T-helper 2 cell treated with Interferon-gamma antibody and Interleukin-4, amounts not matched to agents 5 μg/mL and 100 μg/mL, for 36 hours (primary cell): Measurements from ENCODE around the gene RABL3.
"Not testable (repeated sequence)": the region's sequence is repeated elsewhere in the genome, so short reads cannot be mapped to it uniquely, and the experiment has no call there.

Experiments used
- DNase-seq: peaks from one replicate; pipeline ENCODE4 v3.0.0; 2021; ENCODE audit warnings: low spot score
- H3K27ac Mint-ChIP-seq: one replicate; pipeline ENCODE4 v1.8.0; 2021; ENCODE audit warnings: mild to moderate bottlenecking, mixed read lengths
- H3K27me3 Mint-ChIP-seq: one replicate; pipeline ENCODE4 v1.8.0; 2021; ENCODE audit warnings: low read depth, mixed read lengths
- H3K36me3 Mint-ChIP-seq: one replicate; pipeline ENCODE4 v1.8.0; 2021; ENCODE audit warnings: low read depth, mixed read lengths
- H3K4me1 Mint-ChIP-seq: one replicate; pipeline ENCODE4 v1.8.0; 2021; ENCODE audit warnings: low read depth, mixed read lengths
- H3K4me3 Mint-ChIP-seq: one replicate; pipeline ENCODE4 v1.8.0; 2022; ENCODE audit warnings: mild to moderate bottlenecking, moderate library complexity, mixed read lengths
- H3K9me3 Mint-ChIP-seq: one replicate; pipeline ENCODE4 v1.8.0; 2021; ENCODE audit warnings: mixed read lengths

The RABL3 gene

GRCh38 chr3:120730576-120731542 lies 11.5 kb downstream of the RABL3 start:
- H3K4me3 Mint-ChIP-seq, result no peak overlapping the region
- no peaks in the 10 kb centered on the region for H3K27me3 Mint-ChIP-seq
- H3K27ac Mint-ChIP-seq, result no peak overlapping the region
- peaks cover 8% of the 10 kb centered on the region for H3K9me3 Mint-ChIP-seq
- no peak for DNase-seq
- H3K4me1 Mint-ChIP-seq, result no peaks in the 10 kb centered on the region
- peaks cover 20% of the 10 kb centered on the region for H3K36me3 Mint-ChIP-seq

GRCh38 chr3:120726791-120727190 lies 15.5 kb downstream of the RABL3 start:
- H3K9me3 Mint-ChIP-seq, result no peaks in the 10 kb centered on the region
- no peaks in the 10 kb centered on the region for H3K27me3 Mint-ChIP-seq
- H3K4me3 Mint-ChIP-seq, result no peak overlapping the region
- no peaks in the 10 kb centered on the region for H3K4me1 Mint-ChIP-seq
- peaks cover 25% of the 10 kb centered on the region for H3K36me3 Mint-ChIP-seq
- no peak for DNase-seq
- H3K27ac Mint-ChIP-seq, result no peak overlapping the region

GRCh38 chr3:120719167-120719834 lies 23.0 kb downstream of the RABL3 start:
- H3K27ac Mint-ChIP-seq, result peak overlapping the region; percentile 71
- H3K4me1 Mint-ChIP-seq, result peaks cover 23% of the 10 kb centered on the region
- not testable (repeated sequence) for H3K9me3 Mint-ChIP-seq, H3K27me3 Mint-ChIP-seq
- peak overlapping the region; percentile 74 for H3K4me3 Mint-ChIP-seq
- peak; percentile 29 for DNase-seq
- peaks cover 22% of the 10 kb centered on the region for H3K36me3 Mint-ChIP-seq

GRCh38 chr3:120713262-120713661 lies 29.1 kb downstream of the RABL3 start:
- Mint-ChIP-seq H3K9me3 (no peaks in the 10 kb centered on the region), H3K4me3 (no peak overlapping the region), H3K27ac (no peak overlapping the region), H3K4me1 (peaks cover 3% of the 10 kb centered on the region), H3K36me3 (peaks cover 4% of the 10 kb centered on the region), H3K27me3 (no peaks in the 10 kb centered on the region)
- no peak for DNase-seq

GRCh38 chr3:120710369-120710768 lies 31.9 kb downstream of the RABL3 start:
- Mint-ChIP-seq H3K27me3 (no peaks in the 10 kb centered on the region), H3K9me3 (no peaks in the 10 kb centered on the region), H3K4me3 (no peak overlapping the region), H3K36me3 (peaks cover 8% of the 10 kb centered on the region), H3K4me1 (no peaks in the 10 kb centered on the region), H3K27ac (no peak overlapping the region)
- DNase-seq, result no peak

GRCh38 chr3:120708408-120708807 lies 33.9 kb downstream of the RABL3 start:
- no peaks in the 10 kb centered on the region for H3K27me3 Mint-ChIP-seq
- H3K4me3 Mint-ChIP-seq, result no peak overlapping the region
- no peak for DNase-seq
- no peaks in the 10 kb centered on the region for H3K4me1 Mint-ChIP-seq
- no peak overlapping the region for H3K27ac Mint-ChIP-seq
- peaks cover 21% of the 10 kb centered on the region for H3K36me3 Mint-ChIP-seq
- H3K9me3 Mint-ChIP-seq, result peaks cover 11% of the 10 kb centered on the region

GRCh38 chr3:120706950-120707349 lies 35.4 kb downstream of the RABL3 start:
- Mint-ChIP-seq H3K4me1 (no peaks in the 10 kb centered on the region), H3K9me3 (peaks cover 17% of the 10 kb centered on the region), H3K27me3 (no peaks in the 10 kb centered on the region), H3K36me3 (peaks cover 30% of the 10 kb centered on the region), H3K27ac (no peak overlapping the region), H3K4me3 (no peak overlapping the region)
- DNase-seq, result no peak

GRCh38 chr3:120705884-120706582 lies 36.3 kb downstream of the RABL3 start:
- Mint-ChIP-seq H3K9me3 (peaks cover 17% of the 10 kb centered on the region), H3K36me3 (peaks cover 33% of the 10 kb centered on the region), H3K27ac (no peak overlapping the region), H3K27me3 (no peaks in the 10 kb centered on the region), H3K4me1 (no peaks in the 10 kb centered on the region), H3K4me3 (no peak overlapping the region)
- no peak for DNase-seq

- H3K27ac Mint-ChIP-seq, result no peak overlapping the region
- H3K4me1 Mint-ChIP-seq, result no peaks in the 10 kb centered on the region
- H3K36me3 Mint-ChIP-seq, result peaks cover 22% of the 10 kb centered on the region
- H3K9me3 Mint-ChIP-seq, result peaks cover 15% of the 10 kb centered on the region
- no peak for DNase-seq
- H3K27me3 Mint-ChIP-seq, result no peaks in the 10 kb centered on the region
- H3K4me3 Mint-ChIP-seq, result no peak overlapping the region
Measured at GRCh38 chr3:120699333-120699732, 43.0 kb downstream of the RABL3 start.

- Mint-ChIP-seq H3K4me3 (no peak overlapping the region), H3K27me3 (no peaks in the 10 kb centered on the region), H3K27ac (no peak overlapping the region), H3K36me3 (peaks cover 1% of the 10 kb centered on the region), H3K4me1 (no peaks in the 10 kb centered on the region), H3K9me3 (no peaks in the 10 kb centered on the region)
- DNase-seq, result no peak
Measured at GRCh38 chr3:120693439-120694171, 48.7 kb downstream of the RABL3 start.

GRCh38 chr3:120689395-120689794 lies 52.9 kb downstream of the RABL3 start:
- Mint-ChIP-seq H3K27me3 (no peaks in the 10 kb centered on the region), H3K36me3 (peaks cover 3% of the 10 kb centered on the region), H3K4me1 (no peaks in the 10 kb centered on the region), H3K27ac (no peak overlapping the region), H3K9me3 (no peaks in the 10 kb centered on the region), H3K4me3 (no peak overlapping the region)
- DNase-seq, result no peak

GRCh38 chr3:120688121-120688520 lies 54.2 kb downstream of the RABL3 start:
- Mint-ChIP-seq H3K9me3 (no peaks in the 10 kb centered on the region), H3K4me3 (no peak overlapping the region), H3K36me3 (peaks cover 3% of the 10 kb centered on the region), H3K27ac (no peak overlapping the region), H3K27me3 (no peaks in the 10 kb centered on the region), H3K4me1 (no peaks in the 10 kb centered on the region)
- no peak for DNase-seq

GRCh38 chr3:120685411-120685810 lies 56.9 kb downstream of the RABL3 start:
- peaks cover 3% of the 10 kb centered on the region for H3K36me3 Mint-ChIP-seq
- H3K27me3 Mint-ChIP-seq, result no peaks in the 10 kb centered on the region
- no peak for DNase-seq
- no peak overlapping the region for H3K27ac Mint-ChIP-seq
- no peaks in the 10 kb centered on the region for H3K4me1 Mint-ChIP-seq
- H3K4me3 Mint-ChIP-seq, result no peak overlapping the region
- no peaks in the 10 kb centered on the region for H3K9me3 Mint-ChIP-seq
